Measurements from ENCODE around the gene MEGF6. TPM values are rescaled to one million over a fixed set of nuclear protein-coding genes. Genes with fewer than 3 reads are reported as not detected.

The MEGF6 gene
- total RNA-seq, 1 experiment from 2014 or later, result 21.3 TPM

- no peak for TF ChIP-seq CTCF (conservative IDR thresholded peaks at IDR 0.05)
- no peaks in the 10 kb centered on the region for H3K4me1 ChIP-seq (ENCODE audit: insufficient read depth, low read length)
- H2BK120ac ChIP-seq (ENCODE audit: low read depth, low read length, poor library complexity, severe bottlenecking), result no peak overlapping the region
- H2BK20ac ChIP-seq (ENCODE audit: low read depth, low read length, poor library complexity, severe bottlenecking), result no peak overlapping the region
- H3K9me3 ChIP-seq (ENCODE audit: control insufficient read depth, low read depth, low read length), result no peaks in the 10 kb centered on the region
- H2AFZ ChIP-seq (ENCODE audit: low read length), result no peak overlapping the region
- H3K79me1 ChIP-seq (ENCODE audit: insufficient read depth, low read depth, low read length, poor library complexity, severe bottlenecking), result peaks cover 7% of the 10 kb centered on the region
- Mint-ChIP-seq H3K4me1 (peaks cover 18 to 34% of the 10 kb centered on the region in 2 experiments), H3K27me3 (ENCODE audit: low read depth) (no peaks in the 10 kb centered on the region), H3K27ac (no peak overlapping the region), H3K9me3 (no peaks in the 10 kb centered on the region), H3K4me3 (peak overlapping the region in 1 of 2 experiments; percentile 81; a peak in 1 of 5 replicates), H3K36me3 (ENCODE audit: insufficient read depth in 1 of 3, low read depth in 3 of 3) (peaks cover 0 to 20% (median 16%) of the 10 kb centered on the region in 3 experiments; a peak in 4 of 7 replicates)
- H2BK15ac ChIP-seq (ENCODE audit: low read depth, low read length), result no peak overlapping the region
- H2BK5ac ChIP-seq (ENCODE audit: insufficient read length, low read length), result no peak overlapping the region
- no peak overlapping the region for H4K91ac ChIP-seq (ENCODE audit: insufficient read length, low read depth, low read length)
- no peak overlapping the region for H3K9ac ChIP-seq (ENCODE audit: extremely low read depth, insufficient read length, low read length)
- H3K23me2 ChIP-seq (ENCODE audit: insufficient read length, low read depth, low read length, poor library complexity, severe bottlenecking), result peaks cover 3% of the 10 kb centered on the region
- no peak overlapping the region for H3K4me2 ChIP-seq (ENCODE audit: insufficient read depth, insufficient read length, low read length)
- H3K18ac ChIP-seq (ENCODE audit: insufficient read length, low read depth, low read length), result no peak overlapping the region
- H3T11ph ChIP-seq (ENCODE audit: low read length), result no peak overlapping the region
- no peak overlapping the region for H2AK5ac ChIP-seq (ENCODE audit: insufficient read length, low read length)
- no peak overlapping the region; the same call in 1 of the 2 replicates for H3K14ac ChIP-seq (ENCODE audit: insufficient read depth, low read length)
- no peaks in the 10 kb centered on the region for H4K20me1 ChIP-seq (ENCODE audit: control insufficient read depth, insufficient read depth, insufficient read length)
- H2BK12ac ChIP-seq (ENCODE audit: insufficient read length, low read depth, low read length), result no peak overlapping the region
- H3K27ac ChIP-seq (ENCODE audit: insufficient read length, low read depth, low read length), result no peak overlapping the region
- H3K23ac ChIP-seq (ENCODE audit: insufficient read length, low read depth, low read length), result no peak overlapping the region
- no CpG with 5 or more reads among the region's 12 CpGs for WGBS (ENCODE audit: extremely low coverage, insufficient read length, low lambda C conversion rate)
- H4K8ac ChIP-seq (replicated peaks; ENCODE audit: insufficient read length, low read depth, low read length), result no peak overlapping the region
- H4K5ac ChIP-seq (ENCODE audit: insufficient read length, low read depth, low read length), result no peak overlapping the region
- H3K79me2 ChIP-seq (ENCODE audit: insufficient read depth, low read length), result no peaks in the 10 kb centered on the region; the same call in 1 of the 2 replicates
- no peaks in the 10 kb centered on the region for H3K27me3 ChIP-seq (ENCODE audit: insufficient read depth, low read length)
- no peak overlapping the region for H3K56ac ChIP-seq (ENCODE audit: insufficient read length, low read depth, low read length)
- H3K4ac ChIP-seq (ENCODE audit: low read depth, low read length), result no peak overlapping the region
- DNase-seq, result no peak
Measured at GRCh38 chr1:3456449-3456963, 154.8 kb downstream of the MEGF6 start.
